Measurements from ENCODE around the gene PRCC.

The PRCC gene

DNA sequence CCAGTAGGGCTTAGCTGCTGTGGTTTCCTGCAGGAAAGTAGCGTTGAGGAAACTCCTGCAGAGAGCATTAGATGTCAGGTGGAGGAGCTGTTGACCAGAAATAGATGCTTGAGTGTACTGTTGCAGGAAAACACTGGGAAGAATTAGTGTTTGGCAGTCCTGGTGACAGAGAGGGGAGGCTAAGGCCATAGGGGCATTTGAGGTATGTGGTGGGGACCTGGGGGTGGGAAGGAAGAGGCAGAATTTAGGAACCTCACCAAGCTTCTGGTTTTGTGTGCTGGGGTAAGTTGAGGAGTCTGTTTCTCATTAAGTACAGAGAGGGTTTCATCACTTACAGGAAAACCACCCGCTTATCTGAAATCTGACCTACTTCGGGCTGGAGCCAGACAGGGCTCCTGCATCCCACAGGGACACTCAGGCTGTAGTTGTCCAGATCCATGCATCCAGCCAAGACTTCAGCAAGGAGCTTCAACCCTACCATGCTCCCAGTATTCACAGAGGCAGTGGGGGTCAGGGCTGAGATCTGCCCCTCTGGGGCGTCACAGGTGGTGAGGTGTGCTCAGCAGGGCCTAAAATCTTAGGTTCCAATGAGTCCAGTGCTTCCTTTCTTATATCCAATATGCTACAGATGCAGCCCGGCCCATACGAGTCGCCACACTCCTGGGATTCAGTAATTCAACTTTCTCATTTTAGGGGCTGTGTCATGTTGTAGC, 34.2 kb downstream of the PRCC start:
- TF ChIP-seq, protein P1, sequence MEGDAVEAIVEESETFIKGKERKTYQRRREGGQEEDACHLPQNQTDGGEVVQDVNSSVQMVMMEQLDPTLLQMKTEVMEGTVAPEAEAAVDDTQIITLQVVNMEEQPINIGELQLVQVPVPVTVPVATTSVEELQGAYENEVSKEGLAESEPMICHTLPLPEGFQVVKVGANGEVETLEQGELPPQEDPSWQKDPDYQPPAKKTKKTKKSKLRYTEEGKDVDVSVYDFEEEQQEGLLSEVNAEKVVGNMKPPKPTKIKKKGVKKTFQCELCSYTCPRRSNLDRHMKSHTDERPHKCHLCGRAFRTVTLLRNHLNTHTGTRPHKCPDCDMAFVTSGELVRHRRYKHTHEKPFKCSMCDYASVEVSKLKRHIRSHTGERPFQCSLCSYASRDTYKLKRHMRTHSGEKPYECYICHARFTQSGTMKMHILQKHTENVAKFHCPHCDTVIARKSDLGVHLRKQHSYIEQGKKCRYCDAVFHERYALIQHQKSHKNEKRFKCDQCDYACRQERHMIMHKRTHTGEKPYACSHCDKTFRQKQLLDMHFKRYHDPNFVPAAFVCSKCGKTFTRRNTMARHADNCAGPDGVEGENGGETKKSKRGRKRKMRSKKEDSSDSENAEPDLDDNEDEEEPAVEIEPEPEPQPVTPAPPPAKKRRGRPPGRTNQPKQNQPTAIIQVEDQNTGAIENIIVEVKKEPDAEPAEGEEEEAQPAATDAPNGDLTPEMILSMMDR (IDR thresholded peaks at IDR 0.05; ENCODE audit: low read depth, low read length) = 0 out of 2 replicates have a peak, but pooled peaks have one; percentile 7
- H3K4me3 ChIP-seq (ENCODE audit: low read depth, low read length) = no peak overlapping the region

DNA sequence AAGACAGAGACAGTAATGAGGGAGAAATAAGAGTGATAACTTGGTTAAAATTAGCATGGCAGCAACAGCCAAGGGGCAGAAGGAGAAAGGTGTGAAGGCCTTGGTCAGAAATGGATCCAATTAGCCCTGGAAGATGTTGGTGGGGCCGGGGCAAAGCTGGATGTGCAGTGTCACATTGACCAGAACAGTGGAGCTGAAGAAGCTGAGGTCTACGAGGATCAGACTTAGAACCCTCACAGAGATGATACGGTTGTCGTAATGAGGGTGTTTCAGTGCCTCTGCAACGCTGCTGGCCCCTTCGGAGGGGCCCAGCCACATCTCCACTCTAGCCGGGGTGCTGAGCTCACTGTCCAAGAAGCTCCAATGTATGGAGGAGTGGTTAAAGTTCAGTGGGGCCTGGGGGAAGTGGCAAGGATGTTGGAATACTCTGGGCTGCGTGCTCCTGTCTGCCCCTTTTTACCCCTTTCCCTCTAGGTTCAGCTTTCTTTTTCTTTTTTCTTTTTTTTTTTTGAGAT, 35.1 kb downstream of the PRCC start:
- no peak overlapping the region for H3K4me3 ChIP-seq (ENCODE audit: low read depth, low read length)
- TF ChIP-seq, protein P1 (IDR thresholded peaks at IDR 0.05; ENCODE audit: low read depth, low read length) = no peak

DNA sequence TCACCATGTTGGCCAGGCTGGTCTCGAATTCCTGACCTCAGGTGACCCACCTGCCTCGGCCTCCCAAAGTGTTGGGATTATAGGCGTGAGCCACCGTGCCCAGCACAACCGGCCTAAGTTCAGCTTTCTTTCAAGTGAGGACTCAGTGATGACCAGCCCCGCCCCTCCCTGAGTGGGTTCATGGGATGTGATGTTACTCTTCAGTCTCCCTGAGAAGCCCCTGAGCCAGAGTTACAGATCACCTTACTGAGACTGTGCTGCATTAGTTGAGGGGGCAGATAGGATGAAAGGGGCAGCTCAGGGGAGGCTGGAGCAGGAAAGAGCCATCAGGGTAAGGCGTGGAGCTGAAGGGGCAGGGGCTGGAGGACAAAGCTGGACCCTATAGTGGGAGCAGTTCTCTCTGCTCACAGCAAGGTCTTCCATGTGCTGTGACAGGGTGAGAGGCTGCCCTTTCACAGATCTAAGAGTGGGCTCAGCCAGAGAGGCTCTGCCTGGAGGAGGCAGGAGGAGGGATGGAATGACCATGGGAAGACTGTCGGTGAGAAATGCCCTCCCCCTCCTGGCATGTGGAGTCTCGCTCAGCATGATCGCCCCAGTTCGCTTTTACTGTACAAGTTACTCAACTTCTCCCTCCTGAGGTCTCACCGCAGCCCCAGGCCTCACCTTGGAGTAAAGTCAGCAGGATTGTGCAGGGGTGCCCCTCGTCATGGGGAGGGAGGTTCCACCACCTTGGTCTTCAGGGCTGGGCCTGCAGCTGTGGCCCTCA, 35.9 kb downstream of the PRCC start:
- TF ChIP-seq, protein P1 (IDR thresholded peaks at IDR 0.05; ENCODE audit: low read depth, low read length) = no peak
- no peak overlapping the region for H3K4me3 ChIP-seq (ENCODE audit: low read depth, low read length)

DNA sequence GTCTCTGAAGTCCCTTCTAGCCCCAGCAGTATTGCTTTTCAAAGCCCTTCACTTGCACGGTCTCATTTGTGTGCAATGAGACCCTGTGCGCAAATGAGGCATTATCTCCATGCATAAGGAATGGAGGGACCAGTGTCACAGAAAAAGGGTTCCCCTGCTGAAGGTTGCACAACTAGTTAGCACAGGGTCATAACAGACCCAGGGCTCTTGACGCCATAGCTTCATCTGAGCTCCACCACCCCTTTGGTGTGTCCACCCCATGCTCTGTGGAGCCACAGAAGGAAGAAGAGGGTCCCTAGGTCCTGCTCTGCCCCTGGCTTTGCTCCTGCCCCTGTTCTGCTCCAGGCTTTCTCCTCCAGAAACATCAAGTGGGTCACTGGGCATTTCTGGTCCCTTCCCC, 36.7 kb downstream of the PRCC start:
- TF ChIP-seq, protein P1 (IDR thresholded peaks at IDR 0.05; ENCODE audit: low read depth, low read length) = no peak
- H3K4me3 ChIP-seq (ENCODE audit: low read depth, low read length) = no peak overlapping the region

DNA sequence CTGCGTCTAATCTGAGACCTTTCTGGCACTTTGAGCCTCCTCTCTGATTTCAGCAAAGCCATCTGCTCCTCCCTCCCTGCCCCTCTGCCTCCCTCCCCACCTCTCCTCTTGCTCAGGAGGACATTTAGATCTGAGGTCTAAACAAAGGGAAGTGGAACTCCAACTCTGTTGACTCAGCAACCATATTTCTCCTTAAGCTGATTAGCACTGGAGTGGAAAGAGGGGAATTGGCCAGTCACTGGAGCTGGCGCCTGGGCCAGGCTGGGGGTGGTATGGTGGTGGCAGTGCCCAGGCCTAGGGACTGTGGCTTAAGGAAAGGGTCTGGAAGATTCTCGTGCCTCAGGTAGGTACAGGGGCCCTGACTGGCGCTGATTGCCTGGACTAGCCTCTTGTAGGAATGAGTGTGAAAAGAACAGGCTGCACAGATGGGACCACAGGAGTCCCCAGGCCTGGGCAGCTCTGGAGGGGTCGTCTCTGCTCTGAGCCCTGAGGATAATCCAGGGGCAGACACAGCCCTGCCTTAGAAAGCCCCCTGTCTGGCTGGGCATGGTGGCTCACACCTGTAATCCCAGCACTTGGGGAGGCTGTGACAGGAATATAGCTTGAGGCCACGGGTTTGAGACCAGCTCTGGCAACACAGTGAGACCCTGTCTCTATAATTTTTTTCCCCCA, 37.4 kb downstream of the PRCC start:
- TF ChIP-seq, protein P1 (IDR thresholded peaks at IDR 0.05; ENCODE audit: low read depth, low read length) = no peak
- no peak overlapping the region for H3K4me3 ChIP-seq (ENCODE audit: low read depth, low read length)

DNA sequence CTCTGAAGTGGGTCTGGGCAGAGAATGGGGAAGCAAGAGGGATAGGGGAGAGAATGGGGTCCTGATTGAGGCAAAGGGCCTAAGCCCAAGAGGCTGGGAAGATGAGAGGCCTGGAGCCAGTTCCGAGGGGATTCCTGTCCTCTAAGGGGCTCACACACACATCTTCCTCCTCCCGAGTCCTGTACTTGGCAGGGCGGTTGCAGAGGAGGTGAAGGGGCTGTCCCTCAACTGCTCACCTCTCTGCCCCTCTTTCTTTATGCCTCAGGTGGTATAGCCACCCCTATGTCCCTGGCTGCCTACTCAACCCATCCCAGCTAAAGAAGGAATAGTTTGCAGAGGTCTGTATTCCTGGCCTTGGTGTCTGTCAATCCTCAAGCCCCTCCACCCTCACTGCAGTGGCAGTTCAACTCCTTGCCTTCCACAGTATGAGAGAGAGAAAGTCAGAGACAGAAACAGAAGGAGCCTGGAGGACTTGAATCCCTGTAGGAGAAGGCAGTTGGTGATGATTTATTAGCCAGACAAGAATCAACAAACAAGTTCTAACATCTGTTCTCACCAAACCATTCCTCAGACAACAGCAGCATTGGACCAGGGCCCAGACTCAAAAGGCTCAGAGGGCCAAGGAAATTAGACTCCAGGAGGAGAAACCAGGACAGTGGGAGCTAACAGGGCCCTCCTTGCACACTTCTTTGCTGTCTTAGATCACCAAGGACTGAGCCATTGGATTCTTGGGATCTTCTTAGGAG, 38.6 kb downstream of the PRCC start:
- H3K4me3 ChIP-seq (ENCODE audit: low read depth, low read length) = no peak overlapping the region
- TF ChIP-seq, protein P1 (IDR thresholded peaks at IDR 0.05; ENCODE audit: low read depth, low read length) = no peak

Data from WI38 (cell line).